GM23248 (cell line): ENCODE results near the gene SIDT2. TPM values are rescaled to one million over a fixed set of nuclear protein-coding genes. Genes with fewer than 3 reads are reported as not detected.
A peak's percentile ranks its signal among the peaks of the same experiment; 100 is the strongest.

Source experiments
- DNase-seq: peaks from one replicate; pipeline ENCODE4 v3.0.0-alpha.2; 2015
- H2AFZ ChIP-seq: fragments of 200-600 bp; sonication (generic); 2 replicates; pipeline ENCODE4 v1.6.1; 2016; ENCODE audit warnings: antibody characterized with exemption
- H3F3A ChIP-seq: fragments of 200-600 bp; sonication (generic); 2 replicates; pipeline ENCODE4 v1.6.1; 2016; ENCODE audit warnings: mild to moderate bottlenecking, antibody characterized with exemption, mixed run types; ENCODE audit not compliant: insufficient read depth
- H3K27ac ChIP-seq: fragments of 200-600 bp; sonication (generic); 2 replicates; pipeline ENCODE4 v1.5.1; 2016; ENCODE audit warnings: mild to moderate bottlenecking
- H3K27me3 ChIP-seq: fragments of 200-600 bp; sonication (generic); replicated peaks from 2 replicates; pipeline ENCODE4 v1.6.1; 2016; ENCODE audit warnings: mild to moderate bottlenecking; ENCODE audit not compliant: insufficient read depth
- H3K36me3 ChIP-seq: fragments of 200-600 bp; sonication (generic); 2 replicates; pipeline ENCODE4 v1.6.1; 2016; ENCODE audit warnings: low read depth, mild to moderate bottlenecking
- H3K4me1 ChIP-seq: fragments of 200-600 bp; sonication (generic); 2 replicates; pipeline ENCODE4 v1.6.1; 2016; ENCODE audit warnings: mild to moderate bottlenecking; ENCODE audit not compliant: insufficient read depth
- H3K4me2 ChIP-seq: fragments of 200-600 bp; sonication (generic); one replicate; pipeline ENCODE4 v1.6.1; 2016; ENCODE audit warnings: mild to moderate bottlenecking; ENCODE audit not compliant: unreplicated experiment
- H3K4me3 ChIP-seq: fragments of 200-600 bp; sonication (generic); 2 replicates; pipeline ENCODE4 v1.5.1; 2016; ENCODE audit warnings: mild to moderate bottlenecking
- H3K79me2 ChIP-seq: fragments of 200-600 bp; sonication (generic); 2 replicates; pipeline ENCODE4 v1.6.1; 2016; ENCODE audit warnings: mild to moderate bottlenecking; ENCODE audit not compliant: insufficient read depth
- H3K9ac ChIP-seq: fragments of 200-600 bp; sonication (generic); 2 replicates; pipeline ENCODE4 v1.6.1; 2016; ENCODE audit warnings: mild to moderate bottlenecking
- H3K9me2 ChIP-seq: fragments of 200-600 bp; sonication (generic); 2 replicates; pipeline ENCODE4 v1.6.1; 2016; ENCODE audit warnings: mixed run types, mild to moderate bottlenecking, moderate library complexity; ENCODE audit not compliant: insufficient read depth
- H3K9me3 ChIP-seq: fragments of 200-600 bp; sonication (generic); one replicate; pipeline ENCODE4 v1.6.1; 2017; ENCODE audit warnings: low read depth
- H4K20me1 ChIP-seq: fragments of 200-600 bp; sonication (generic); 2 replicates; pipeline ENCODE4 v1.6.0; 2016; ENCODE audit not compliant: insufficient read depth
- EZH2 ChIP-seq: fragments of 200-600 bp; sonication (generic); IDR thresholded peaks from 2 replicates; pipeline ENCODE4 v1.6.1; 2018; ENCODE audit warnings: antibody characterized with exemption, mild to moderate bottlenecking; ENCODE audit not compliant: insufficient read depth, poor library complexity, severe bottlenecking
- EZH2phosphoT487 ChIP-seq: fragments of 200-600 bp; sonication (generic); IDR thresholded peaks from 2 replicates; pipeline ENCODE4 v1.6.1; 2018; ENCODE audit warnings: antibody characterized with exemption, moderate library complexity, mild to moderate bottlenecking, low read depth; ENCODE audit not compliant: insufficient read depth
- WGBS, 2 experiments: methylation state at CpG; one replicate each; pipeline ENCODE4 v1.1.6; 2015 to 2017; ENCODE audit warnings: low lambda C conversion rate in 2 of 2, low coverage in 1 of 2; ENCODE audit errors: missing lambda C conversion rate in 2 of 2; 5-methylcytosine and 5-hydroxymethylcytosine counted together
- in situ Hi-C: fragments of 300-500 bp; cut with MboI; formaldehyde crosslinking; loops from 2 replicates; pipeline ENCODE4 v1.15.0; 2020
- polyA plus RNA-seq: library from polyadenylated mRNA; unstranded; fragments of >200 nt; fragmentation: Nextera tagmentation; extraction: Ambion mirVana; gene quantifications from 2 replicates; pipeline ENCODE4 v1.2.1, GENCODE V29; 2016
- total RNA-seq: library from RNA; depleted of rRNA; stranded (reverse); fragments of >200 nt; shearing (Covaris generic); gene quantifications from 2 replicates; pipeline ENCODE4 v1.2.3, GENCODE V29; 2014

Gene SIDT2
- total and polyA plus RNA-seq, 2 experiments from 2014 or later, result 13.1 to 15.7 TPM

- no peak overlapping the region for H3K4me3 ChIP-seq
- in situ Hi-C loops, result no loop called here
- no peaks in the 10 kb centered on the region for H3F3A ChIP-seq
- peaks cover 12% of the 10 kb centered on the region; the same call in 1 of the 2 replicates for H4K20me1 ChIP-seq
- H3K9ac ChIP-seq, result no peak overlapping the region
- no peaks in the 10 kb centered on the region for H3K9me2 ChIP-seq
- no peak overlapping the region for H2AFZ ChIP-seq
- no peaks in the 10 kb centered on the region for H3K9me3 ChIP-seq
- H3K4me2 ChIP-seq, result no peak overlapping the region
- H3K4me1 ChIP-seq, result no peaks in the 10 kb centered on the region
- no peaks in the 10 kb centered on the region for H3K27me3 ChIP-seq
- no peak overlapping the region for H3K27ac ChIP-seq
- WGBS, 2 experiments, result 90 to 93% methylated on average over 2 of the region's 2 CpGs
- H3K79me2 ChIP-seq, result peaks cover 98% of the 10 kb centered on the region
- no peak for TF ChIP-seq EZH2
- TF ChIP-seq EZH2phosphoT487, result no peak
- no peak for DNase-seq
- H3K36me3 ChIP-seq, result peaks cover 60% of the 10 kb centered on the region
These were observed 18.7 kb upstream of the SIDT2 start for GRCh38 chr11:117159892-117160291.

GRCh38 chr11:117160826-117161225 is 17.7 kb upstream of the SIDT2 start:
- Histone ChIP-seq H2AFZ (no peak overlapping the region), H3K79me2 (peaks cover 98% of the 10 kb centered on the region), H3K9me3 (no peaks in the 10 kb centered on the region), H3K36me3 (peaks cover 57% of the 10 kb centered on the region), H3F3A (peaks cover 3% of the 10 kb centered on the region; the same call in 1 of the 2 replicates), H4K20me1 (peaks cover 12% of the 10 kb centered on the region; the same call in 1 of the 2 replicates), H3K4me2 (no peak overlapping the region), H3K27ac (no peak overlapping the region), H3K9me2 (no peaks in the 10 kb centered on the region), H3K4me1 (no peaks in the 10 kb centered on the region), H3K27me3 (no peaks in the 10 kb centered on the region), H3K9ac (no peak overlapping the region), H3K4me3 (no peak overlapping the region)
- in situ Hi-C loops, result no loop called here
- WGBS, 2 experiments, result 97% methylated on average over 2 of the region's 2 CpGs
- no peak for TF ChIP-seq EZH2phosphoT487
- TF ChIP-seq EZH2, result no peak
- DNase-seq, result no peak

DNA sequence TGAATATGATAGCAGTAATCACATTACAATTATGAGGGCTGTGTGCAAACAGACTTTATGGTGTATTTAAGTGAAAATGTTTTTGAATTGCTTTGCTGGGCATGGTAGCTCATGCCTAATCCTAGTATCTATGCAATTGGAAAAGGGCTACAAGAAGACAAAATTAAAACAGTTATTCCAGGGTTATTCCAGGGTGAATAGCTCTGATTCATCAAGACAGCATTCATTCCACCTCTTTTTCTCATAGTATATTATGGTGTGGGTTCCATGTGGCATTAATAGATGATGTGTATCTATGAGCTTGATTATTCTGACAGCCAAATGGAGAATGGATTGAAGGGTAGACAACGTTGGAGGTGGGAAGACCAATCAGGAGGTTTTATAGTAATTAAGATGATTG is 12.1 kb upstream of the SIDT2 start:
- Histone ChIP-seq H4K20me1 (no peaks in the 10 kb centered on the region), H3K4me3 (no peak overlapping the region), H3K9me2 (no peaks in the 10 kb centered on the region), H3F3A (peaks cover 31% of the 10 kb centered on the region), H3K9me3 (no peaks in the 10 kb centered on the region), H3K27ac (no peak overlapping the region), H2AFZ (no peak overlapping the region), H3K9ac (no peak overlapping the region), H3K79me2 (peaks cover 96% of the 10 kb centered on the region), H3K4me2 (no peak overlapping the region), H3K27me3 (no peaks in the 10 kb centered on the region), H3K36me3 (peaks cover 69% of the 10 kb centered on the region), H3K4me1 (peaks cover 26% of the 10 kb centered on the region)
- DNase-seq, result peak; percentile 51
- in situ Hi-C loops, result no loop called here
- no peak for TF ChIP-seq EZH2
- no peak for TF ChIP-seq EZH2phosphoT487
- WGBS, 2 experiments, result 39 to 45% methylated on average over 1 of the region's 1 CpG

GRCh38 chr11:117169736-117170135 is 8.8 kb upstream of the SIDT2 start:
- H3F3A ChIP-seq, result peaks cover 37% of the 10 kb centered on the region
- peaks cover 64% of the 10 kb centered on the region for H3K79me2 ChIP-seq
- TF ChIP-seq EZH2phosphoT487 (no peak), EZH2 (no peak)
- no peaks in the 10 kb centered on the region for H3K9me3 ChIP-seq
- 96 to 100% methylated on average over 2 of the region's 2 CpGs for WGBS, 2 experiments
- no peak overlapping the region for H3K9ac ChIP-seq
- peaks cover 32% of the 10 kb centered on the region for H3K4me1 ChIP-seq
- H3K27me3 ChIP-seq, result no peaks in the 10 kb centered on the region
- DNase-seq, result no peak
- no peak overlapping the region for H3K27ac ChIP-seq
- in situ Hi-C loops, result no loop called here
- H3K36me3 ChIP-seq, result peaks cover 50% of the 10 kb centered on the region
- no peak overlapping the region for H3K4me3 ChIP-seq
- no peak overlapping the region for H2AFZ ChIP-seq
- no peaks in the 10 kb centered on the region for H3K9me2 ChIP-seq
- H3K4me2 ChIP-seq, result no peak overlapping the region
- no peaks in the 10 kb centered on the region for H4K20me1 ChIP-seq

GRCh38 chr11:117170210-117170609 is 8.3 kb upstream of the SIDT2 start:
- Histone ChIP-seq H3K27ac (no peak overlapping the region), H4K20me1 (no peaks in the 10 kb centered on the region), H3K36me3 (peaks cover 47% of the 10 kb centered on the region), H3K27me3 (no peaks in the 10 kb centered on the region), H3K79me2 (peaks cover 60% of the 10 kb centered on the region), H3K9ac (no peak overlapping the region), H2AFZ (no peak overlapping the region), H3K4me2 (no peak overlapping the region), H3K9me2 (no peaks in the 10 kb centered on the region), H3K4me1 (peaks cover 32% of the 10 kb centered on the region), H3K4me3 (no peak overlapping the region), H3K9me3 (no peaks in the 10 kb centered on the region), H3F3A (peaks cover 37% of the 10 kb centered on the region)
- 79 to 85% methylated on average over 9 of the region's 9 CpGs for WGBS, 2 experiments
- in situ Hi-C loops, result no loop called here
- DNase-seq, result peak; percentile 27
- TF ChIP-seq EZH2phosphoT487 (no peak), EZH2 (no peak)
